Breast epithelium (tissue), 4 donors: ENCODE measurements around the gene RASL11A. TPM values are rescaled to one million over a fixed set of nuclear protein-coding genes. Genes with fewer than 3 reads are reported as not detected.

Experiments used
- DNase-seq, 2 donors: peaks; one replicate each; pipeline ENCODE4 v3.0.0-alpha.2; 2019; ENCODE audit warnings: low spot score in 2 of 2
- H3K27ac ChIP-seq, 2 donors: fragments of 200-600 bp; sonication (generic) in 1 of 2; one replicate each; pipeline ENCODE4 v1.5.1; 2016 to 2019; ENCODE audit warnings: mild to moderate bottlenecking in 1 of 2
- H3K27me3 ChIP-seq, 2 donors: fragments of 200-600 bp; sonication (generic) in 1 of 2; one replicate each; pipeline versions ENCODE4 v1.5.1 to v1.6.0; 2017 to 2019; ENCODE audit warnings: control low read depth in 1 of 2, mild to moderate bottlenecking in 1 of 2
- H3K36me3 ChIP-seq: fragments of 200-600 bp; one replicate; pipeline ENCODE4 v1.5.1; 2019
- H3K4me1 ChIP-seq, 2 donors: fragments of 200-600 bp; sonication (generic); one replicate each; pipeline ENCODE4 v1.5.1; 2016 to 2019; ENCODE audit warnings: control low read depth in 1 of 2
- H3K4me3 ChIP-seq, 3 donors: fragments of 200-600 bp; sonication (generic); 1 replicate in 2 of 3; 2 replicates in 1 of 3; pipeline ENCODE4 v1.5.1; 2016 to 2019; ENCODE audit warnings: mild to moderate bottlenecking in 3 of 3, moderate library complexity in 2 of 3
- H3K9me3 ChIP-seq, 2 donors: fragments of 200-600 bp; sonication (generic) in 1 of 2; one replicate each; pipeline ENCODE4 v1.5.1; 2016 to 2019; ENCODE audit warnings: control low read depth in 1 of 2
- POLR2A ChIP-seq: fragments of 450-650 bp; IDR thresholded peaks from one replicate; pipeline ENCODE4 v1.6.1; 2016; ENCODE audit warnings: antibody characterized with exemption, mild to moderate bottlenecking, moderate library complexity
- POLR2AphosphoS5 ChIP-seq, 3 donors: sonication (generic); formaldehyde crosslinking; IDR thresholded peaks; one replicate each; pipeline ENCODE4 v1.6.1; 2017; ENCODE audit warnings: antibody characterized with exemption in 3 of 3
- intact Hi-C: fragments of 100-400 bp; cut with DNase I; formaldehyde crosslinking; loops from one replicate; pipeline ENCODE4 v1.15.1; 2023; ENCODE audit warnings: low total_unique reads
- total RNA-seq, 3 donors: library from RNA; depleted of rRNA; stranded (reverse); fragments of >200 nt; gene quantifications; one replicate each; pipeline ENCODE4 v1.1.0, GENCODE V29; 2016
- TF ChIP-seq, protein P1 (sequence below), 3 donors: fragments of 450-650 bp; IDR thresholded peaks; one replicate each; pipeline ENCODE4 v1.5.1; 2016 to 2017; ENCODE audit warnings: antibody characterized with exemption in 3 of 3, mild to moderate bottlenecking in 3 of 3, moderate library complexity in 3 of 3

RASL11A gene
- total RNA-seq, 3 donors from 2014 or later: 20.8 to 62.2 (median 39.3) TPM

DNA sequence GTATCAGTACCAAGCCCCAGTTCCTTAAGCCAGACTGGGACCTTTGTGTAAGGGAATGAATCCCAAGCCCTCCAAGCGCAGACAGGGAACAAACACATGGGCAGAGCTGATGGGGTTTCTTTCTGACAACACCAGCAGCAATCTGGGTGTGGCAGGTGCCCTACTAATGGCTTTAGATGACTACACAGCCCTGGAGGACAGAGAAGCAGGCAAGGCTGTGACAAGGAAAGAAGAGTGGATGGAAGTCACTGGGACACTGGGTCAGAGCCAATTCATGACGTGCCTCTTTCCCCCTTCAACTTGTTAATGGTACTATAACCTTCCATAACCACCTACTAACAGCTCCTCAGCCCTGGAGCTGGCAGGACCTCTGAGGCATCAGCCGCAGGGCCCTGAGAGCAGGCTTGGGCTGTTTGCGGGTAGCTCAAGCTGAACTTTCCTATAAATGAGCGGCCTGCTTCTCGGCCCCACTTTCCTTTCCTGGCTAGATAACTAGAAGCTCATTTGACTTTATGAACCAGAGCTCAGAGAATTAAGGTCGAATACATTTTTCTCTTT is 38.9 kb downstream of the RASL11A start:
- Histone ChIP-seq H3K4me3 (no peak overlapping the region), H3K27me3 (no peaks in the 10 kb centered on the region), H3K9me3 (no peaks in the 10 kb centered on the region), H3K4me1 (no peaks in the 10 kb centered on the region), H3K27ac (no peak overlapping the region), H3K36me3 (no peaks in the 10 kb centered on the region)
- TF ChIP-seq POLR2A: no peak
- TF ChIP-seq POLR2AphosphoS5 (IDR thresholded peaks at IDR 0.05): no peak
- TF ChIP-seq, protein P1, sequence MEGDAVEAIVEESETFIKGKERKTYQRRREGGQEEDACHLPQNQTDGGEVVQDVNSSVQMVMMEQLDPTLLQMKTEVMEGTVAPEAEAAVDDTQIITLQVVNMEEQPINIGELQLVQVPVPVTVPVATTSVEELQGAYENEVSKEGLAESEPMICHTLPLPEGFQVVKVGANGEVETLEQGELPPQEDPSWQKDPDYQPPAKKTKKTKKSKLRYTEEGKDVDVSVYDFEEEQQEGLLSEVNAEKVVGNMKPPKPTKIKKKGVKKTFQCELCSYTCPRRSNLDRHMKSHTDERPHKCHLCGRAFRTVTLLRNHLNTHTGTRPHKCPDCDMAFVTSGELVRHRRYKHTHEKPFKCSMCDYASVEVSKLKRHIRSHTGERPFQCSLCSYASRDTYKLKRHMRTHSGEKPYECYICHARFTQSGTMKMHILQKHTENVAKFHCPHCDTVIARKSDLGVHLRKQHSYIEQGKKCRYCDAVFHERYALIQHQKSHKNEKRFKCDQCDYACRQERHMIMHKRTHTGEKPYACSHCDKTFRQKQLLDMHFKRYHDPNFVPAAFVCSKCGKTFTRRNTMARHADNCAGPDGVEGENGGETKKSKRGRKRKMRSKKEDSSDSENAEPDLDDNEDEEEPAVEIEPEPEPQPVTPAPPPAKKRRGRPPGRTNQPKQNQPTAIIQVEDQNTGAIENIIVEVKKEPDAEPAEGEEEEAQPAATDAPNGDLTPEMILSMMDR (IDR thresholded peaks at IDR 0.05): no peak
- intact Hi-C loops: no loop called here
- no peak for DNase-seq

- H3K9me3 ChIP-seq: no peaks in the 10 kb centered on the region
- no peaks in the 10 kb centered on the region for H3K4me1 ChIP-seq
- no peak overlapping the region for H3K27ac ChIP-seq
- intact Hi-C loops: no loop called here
- H3K36me3 ChIP-seq: no peaks in the 10 kb centered on the region
- DNase-seq: no peak
- TF ChIP-seq, protein P1 (IDR thresholded peaks at IDR 0.05): no peak
- TF ChIP-seq POLR2AphosphoS5 (IDR thresholded peaks at IDR 0.05) (no peak), POLR2A (no peak)
- no peak overlapping the region for H3K4me3 ChIP-seq
- H3K27me3 ChIP-seq: no peaks in the 10 kb centered on the region
These were observed 39.5 kb downstream of the RASL11A start for GRCh38 chr13:27309967-27310598.

GRCh38 chr13:27310946-27311345 is 40.3 kb downstream of the RASL11A start:
- no peak overlapping the region for H3K27ac ChIP-seq
- H3K9me3 ChIP-seq: no peaks in the 10 kb centered on the region
- H3K36me3 ChIP-seq: no peaks in the 10 kb centered on the region
- intact Hi-C loops: no loop called here
- TF ChIP-seq, protein P1 (IDR thresholded peaks at IDR 0.05): no peak
- no peak for TF ChIP-seq POLR2AphosphoS5 (IDR thresholded peaks at IDR 0.05)
- no peak for TF ChIP-seq POLR2A
- no peak for DNase-seq
- no peaks in the 10 kb centered on the region for H3K27me3 ChIP-seq
- no peak overlapping the region for H3K4me3 ChIP-seq
- no peaks in the 10 kb centered on the region for H3K4me1 ChIP-seq

- no peak for DNase-seq
- TF ChIP-seq, protein P1 (IDR thresholded peaks at IDR 0.05): no peak
- TF ChIP-seq POLR2AphosphoS5 (IDR thresholded peaks at IDR 0.05) (no peak), POLR2A (no peak)
- Histone ChIP-seq H3K4me1 (no peaks in the 10 kb centered on the region), H3K9me3 (no peaks in the 10 kb centered on the region), H3K27ac (no peak overlapping the region), H3K27me3 (peaks cover 0 to 2% of the 10 kb centered on the region in 2 donors), H3K36me3 (no peaks in the 10 kb centered on the region), H3K4me3 (no peak overlapping the region)
- intact Hi-C loops: no loop called here
These were observed 41.0 kb downstream of the RASL11A start for GRCh38 chr13:27311518-27312210.

DNA sequence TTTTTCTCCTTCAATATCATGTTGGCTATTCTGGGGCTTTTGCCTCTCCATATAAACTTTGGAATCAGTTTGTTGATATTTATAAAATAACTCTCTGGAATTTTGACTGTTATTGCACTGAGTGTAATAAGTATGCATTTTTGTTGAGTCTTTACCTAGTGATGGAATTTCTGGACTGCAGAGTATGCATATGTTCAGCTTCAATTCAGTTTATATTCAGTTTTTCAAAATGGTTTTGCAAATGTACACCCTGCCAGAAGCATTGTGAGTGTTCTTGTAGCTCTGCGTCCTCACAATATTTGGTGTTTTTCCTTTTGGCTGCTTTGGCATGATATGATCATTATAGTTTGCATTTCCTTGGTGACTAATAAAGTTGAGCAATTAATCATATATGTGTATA is 43.1 kb downstream of the RASL11A start:
- H3K4me3 ChIP-seq: no peak overlapping the region
- H3K27me3 ChIP-seq: peaks cover 0 to 5% of the 10 kb centered on the region in 2 donors
- H3K27ac ChIP-seq: no peak overlapping the region
- intact Hi-C loops: no loop called here
- no peak for DNase-seq
- no peaks in the 10 kb centered on the region for H3K4me1 ChIP-seq
- H3K36me3 ChIP-seq: no peaks in the 10 kb centered on the region
- no peak for TF ChIP-seq POLR2A
- TF ChIP-seq POLR2AphosphoS5 (IDR thresholded peaks at IDR 0.05): no peak
- TF ChIP-seq, protein P1 (IDR thresholded peaks at IDR 0.05): no peak
- H3K9me3 ChIP-seq: no peaks in the 10 kb centered on the region
